IMR-90 (cell line): ENCODE measurements around the gene TXNL4A. TPM values are rescaled to one million over a fixed set of nuclear protein-coding genes. Genes with fewer than 3 reads are reported as not detected.

Experiments
- ATAC-seq: fragments of 200-7000 bp; cut with Tn5 transposase; 2 replicates; pipeline ENCODE4 v1.9.1; 2020; ENCODE audit warnings: low read depth, mild to moderate bottlenecking, moderate library complexity
- BruUV-seq: library from RNA; stranded (reverse); fragments of 400-500 nt; replicated peaks from 2 replicates; lab custom pipeline; 2021; lab: Mats Ljungman, UMichigan
- CTCF ChIA-PET: fragments of 300-600 bp; formaldehyde crosslinking; extraction: SDS; loops from one replicate; lab custom pipeline; 2021; ENCODE audit warnings: antibody characterized with exemption; lab: Yijun Ruan, JAX
- POLR2A ChIA-PET: fragments of 300-600 bp; sonication (Branson Sonifier 250); formaldehyde crosslinking; loops from one replicate; lab custom pipeline; 2022; ENCODE audit warnings: antibody characterized with exemption; ENCODE audit not compliant: unreplicated experiment; lab: Charles Lee
- DNase-seq: peaks from one replicate; pipeline ENCODE4 v3.0.0; 2013
- H2AFZ ChIP-seq: replicated peaks from 2 replicates; pipeline ENCODE3; 2013; ENCODE audit warnings: low read length, mild to moderate bottlenecking; ENCODE audit not compliant: poor library complexity
- H2AK5ac ChIP-seq: 2 replicates; pipeline ENCODE4 v1.6.1; 2013; ENCODE audit warnings: low read depth, low read length, inconsistent platforms
- H2AK9ac ChIP-seq: replicated peaks from 2 replicates; pipeline ENCODE3; 2013; ENCODE audit warnings: mild to moderate bottlenecking, low read depth, low read length, moderate library complexity; ENCODE audit not compliant: poor library complexity
- H2BK120ac ChIP-seq: 2 replicates; pipeline ENCODE4 v1.6.1; 2013; ENCODE audit warnings: low read depth, low read length, inconsistent platforms
- H2BK15ac ChIP-seq: 3 replicates; pipeline ENCODE4 v1.6.1; 2013; ENCODE audit warnings: low read depth, low read length, inconsistent platforms
- H2BK20ac ChIP-seq: 2 replicates; pipeline ENCODE4 v1.6.1; 2013; ENCODE audit warnings: low read depth, mild to moderate bottlenecking, inconsistent platforms, low read length, moderate library complexity
- H2BK5ac ChIP-seq: 2 replicates; pipeline ENCODE4 v1.6.1; 2013; ENCODE audit warnings: mild to moderate bottlenecking, low read depth, low read length, inconsistent platforms; ENCODE audit not compliant: poor library complexity, severe bottlenecking
- H3K14ac ChIP-seq: replicated peaks from 2 replicates; pipeline ENCODE4 v1.6.1; 2013; ENCODE audit warnings: low read depth, low read length, inconsistent platforms
- H3K18ac ChIP-seq: 2 replicates; pipeline ENCODE4 v1.6.1; 2013; ENCODE audit warnings: low read depth, low read length, control low read depth
- H3K23ac ChIP-seq: 2 replicates; pipeline ENCODE4 v1.6.1; 2013; ENCODE audit warnings: low read depth, low read length, inconsistent platforms
- H3K27ac ChIP-seq: 2 replicates; pipeline ENCODE4 v1.5.1; 2013; ENCODE audit warnings: mild to moderate bottlenecking, control low read depth, low read length; ENCODE audit not compliant: insufficient read depth
- H3K27me3 ChIP-seq: 2 replicates; pipeline ENCODE4 v1.6.1; 2013; ENCODE audit warnings: low read length; ENCODE audit not compliant: control insufficient read depth, insufficient read depth
- H3K36me3 ChIP-seq: 2 replicates; pipeline ENCODE4 v1.6.1; 2013; ENCODE audit warnings: low read length, mixed read lengths; ENCODE audit not compliant: control insufficient read depth, insufficient read depth
- H3K4ac ChIP-seq: 2 replicates; pipeline ENCODE4 v1.6.1; 2013; ENCODE audit warnings: low read depth, low read length, inconsistent platforms
- H3K4me1 ChIP-seq: 2 replicates; pipeline ENCODE4 v1.6.1; 2013; ENCODE audit warnings: low read length, mixed read lengths; ENCODE audit not compliant: control insufficient read depth, insufficient read depth
- H3K4me2 ChIP-seq: 2 replicates; pipeline ENCODE4 v1.6.1; 2013; ENCODE audit warnings: low read depth, mild to moderate bottlenecking, control low read depth, low read length, moderate library complexity
- H3K4me3 ChIP-seq: 2 replicates; pipeline ENCODE4 v1.5.1; 2013; ENCODE audit warnings: low read depth, mild to moderate bottlenecking, control low read depth, low read length, moderate library complexity; ENCODE audit not compliant: insufficient read depth
- H3K56ac ChIP-seq: 2 replicates; pipeline ENCODE4 v1.6.1; 2013; ENCODE audit warnings: low read length, inconsistent platforms; ENCODE audit not compliant: insufficient read depth; ENCODE audit errors: extremely low read depth
- H3K79me1 ChIP-seq, 2 experiments: 2 replicates each; pipeline ENCODE4 v1.6.1; 2013; ENCODE audit warnings: low read length in 2 of 2, inconsistent platforms in 1 of 2, low read depth in 1 of 2
- H3K9ac ChIP-seq: 2 replicates; pipeline ENCODE4 v1.6.1; 2013; ENCODE audit warnings: low read depth, low read length, control low read depth
- H3K9me1 ChIP-seq: 2 replicates; pipeline ENCODE4 v1.6.1; 2013; ENCODE audit warnings: low read length, inconsistent platforms; ENCODE audit not compliant: insufficient read depth
- H3K9me3 ChIP-seq: 2 replicates; pipeline ENCODE4 v1.6.1; 2013; ENCODE audit warnings: low read length; ENCODE audit not compliant: control insufficient read depth, insufficient read depth
- H4K20me1 ChIP-seq: 2 replicates; pipeline ENCODE4 v1.6.1; 2013; ENCODE audit warnings: low read length, inconsistent platforms; ENCODE audit not compliant: insufficient read depth
- H4K5ac ChIP-seq: 2 replicates; pipeline ENCODE4 v1.6.1; 2013; ENCODE audit warnings: mild to moderate bottlenecking, low read depth, low read length, control low read depth
- H4K8ac ChIP-seq, 2 experiments: 2 replicates each; pipeline ENCODE4 v1.6.1; 2013; ENCODE audit warnings: low read depth in 2 of 2, low read length in 2 of 2, control low read depth in 1 of 2, inconsistent platforms in 1 of 2
- H4K91ac ChIP-seq: 2 replicates; pipeline ENCODE4 v1.6.1; 2013; ENCODE audit warnings: low read depth, low read length, inconsistent platforms; ENCODE audit not compliant: insufficient read depth
- BHLHE40 ChIP-seq: fragments of 150-350 bp; IDR thresholded peaks from 2 replicates; pipeline ENCODE4 v1.6.1; 2016; ENCODE audit warnings: mild to moderate bottlenecking, low read depth, low read length
- CEBPB ChIP-seq: IDR thresholded peaks from 2 replicates; pipeline ENCODE4 v1.6.1; 2012; ENCODE audit warnings: low read depth, low read length, improper control_type of control experiment
- CHD1 ChIP-seq: IDR thresholded peaks from 2 replicates; pipeline ENCODE4 v1.6.1; 2012; ENCODE audit warnings: low read depth, low read length, improper control_type of control experiment
- CTCF ChIP-seq: conservative IDR thresholded peaks from 2 replicates; pipeline ENCODE4 v1.5.1; 2012; ENCODE audit warnings: mild to moderate bottlenecking, low read depth, low read length, improper control_type of control experiment
- FOS ChIP-seq: fragments of 150-350 bp; IDR thresholded peaks from 2 replicates; pipeline ENCODE4 v1.6.1; 2016; ENCODE audit warnings: low read depth, low read length
- MAFK ChIP-seq: IDR thresholded peaks from 2 replicates; pipeline ENCODE4 v1.6.1; 2012; ENCODE audit warnings: low read depth, low read length, improper control_type of control experiment
- MAZ ChIP-seq: IDR thresholded peaks from 2 replicates; pipeline ENCODE4 v1.6.1; 2012; ENCODE audit warnings: low read depth, mild to moderate bottlenecking, low read length, improper control_type of control experiment, moderate library complexity, borderline replicate concordance
- MXI1 ChIP-seq: IDR thresholded peaks from 2 replicates; pipeline ENCODE4 v1.6.1; 2012; ENCODE audit warnings: low read depth, mild to moderate bottlenecking, low read length, moderate library complexity, borderline replicate concordance
- NFE2L2 ChIP-seq: fragments of 150-350 bp; IDR thresholded peaks from 2 replicates; pipeline ENCODE4 v1.6.1; 2016; ENCODE audit warnings: low read depth, mild to moderate bottlenecking, low read length
- RAD21 ChIP-seq: IDR thresholded peaks from 2 replicates; pipeline ENCODE4 v1.6.1; 2012; ENCODE audit warnings: low read length, improper control_type of control experiment
- RFX5 ChIP-seq: IDR thresholded peaks from 2 replicates; pipeline ENCODE4 v1.8.0; 2012; ENCODE audit warnings: low read depth, mild to moderate bottlenecking, low read length, moderate library complexity
- USF2 ChIP-seq: fragments of 150-350 bp; IDR thresholded peaks from 2 replicates; pipeline ENCODE4 v1.6.1; 2017; ENCODE audit warnings: mild to moderate bottlenecking, antibody characterized with exemption, low read length, low read depth
- WGBS, 2 experiments: methylation state at CpG; one replicate each; pipeline versions ENCODE4 v1.1.5 to v1.1.7; 2013; ENCODE audit warnings: missing lambda C conversion rate in 2 of 2; ENCODE audit not compliant: insufficient read length in 1 of 2; ENCODE audit errors: extremely low coverage in 2 of 2; 5-methylcytosine and 5-hydroxymethylcytosine counted together
- dilution Hi-C: fragments of 300-500 bp; cut with HindIII; formaldehyde crosslinking; loops from one replicate; pipeline ENCODE4 v1.14.3; 2018; ENCODE audit warnings: low sequenced_read_pairs; ENCODE audit not compliant: unreplicated experiment
- in situ Hi-C: fragments of 300-500 bp; cut with MboI; formaldehyde crosslinking; loops from 3 replicates; pipeline ENCODE4 v1.14.3; 2019; ENCODE audit warnings: low sequenced_read_pairs, inconsistent platforms, mixed read lengths
- intact Hi-C: fragments of 100-400 bp; cut with micrococcal nuclease; formaldehyde crosslinking; loops from 2 replicates; pipeline ENCODE4 v1.10.0; 2022
- polyA plus RNA-seq, 3 experiments: library from polyadenylated mRNA; depleted of rRNA; stranded (reverse); fragments of >200 nt; gene quantifications; 2 replicates each; pipeline ENCODE4 v1.2.3, GENCODE V29; 2012; ENCODE audit warnings: low replicate concordance in 1 of 3
- total RNA-seq: library from RNA; depleted of rRNA; stranded (reverse); fragments of >200 nt; gene quantifications from 2 replicates; pipeline ENCODE4 v1.2.3, GENCODE V29; 2012

The TXNL4A gene
- total and polyA plus RNA-seq, 2 of the 4 experiments (the other 2 are of a cell fraction): 38.7 to 103 TPM

GRCh38 chr18:79943608-79944125, 44.7 kb downstream of the TXNL4A start:
- no peak overlapping the region for H3K23ac ChIP-seq
- no peak overlapping the region for H2BK15ac ChIP-seq
- H3K4me3 ChIP-seq: no peak overlapping the region
- no peak overlapping the region for H3K14ac ChIP-seq
- H3K27ac ChIP-seq: no peak overlapping the region
- H3K9me1 ChIP-seq: peaks cover 11% of the 10 kb centered on the region
- no peak overlapping the region for H3K18ac ChIP-seq
- no peak overlapping the region for H2BK20ac ChIP-seq
- H4K20me1 ChIP-seq: peaks cover 76% of the 10 kb centered on the region
- CTCF ChIA-PET: interaction anchor here (0.8 kb wide), 1 partner anchor 63 kb away, joined by 3 read pairs; no protein-coding TSS in a partner anchor
- peaks cover 15 to 87% of the 10 kb centered on the region in 2 experiments; a peak in 3 of 4 replicates for H3K79me1 ChIP-seq
- peaks cover 52% of the 10 kb centered on the region for H3K36me3 ChIP-seq
- dilution Hi-C loops (no loop called here), intact Hi-C loops (no loop called here), in situ Hi-C loops (no loop called here)
- TF ChIP-seq CEBPB (no peak), NFE2L2 (no peak), CTCF (no peak), USF2 (no peak), RAD21 (no peak), CHD1 (no peak), BHLHE40 (no peak), MAZ (no peak), RFX5 (no peak), MAFK (no peak), FOS (no peak), MXI1 (no peak)
- H3K27me3 ChIP-seq: no peaks in the 10 kb centered on the region
- H3K4ac ChIP-seq: no peak overlapping the region
- no peak overlapping the region for H4K91ac ChIP-seq
- 96% methylated on average over 5 of the region's 20 CpGs; no CpG with 5 or more reads in 1 of the 2 experiments for WGBS, 2 experiments
- DNase-seq (no peak), ATAC-seq (no peak)
- H4K5ac ChIP-seq: no peak overlapping the region
- H3K56ac ChIP-seq: no peak overlapping the region
- no peak overlapping the region for H3K4me2 ChIP-seq
- H2AFZ ChIP-seq: no peak overlapping the region
- H3K9ac ChIP-seq: no peak overlapping the region
- no peak overlapping the region for H2BK5ac ChIP-seq
- H2AK5ac ChIP-seq: no peak overlapping the region
- H3K9me3 ChIP-seq: no peaks in the 10 kb centered on the region
- peaks cover 7% of the 10 kb centered on the region; the same call in 1 of the 2 replicates for H3K4me1 ChIP-seq
- no TSS peak for BruUV-seq
- H4K8ac ChIP-seq: no peak overlapping the region
- H2BK120ac ChIP-seq: no peak overlapping the region
- POLR2A ChIA-PET: no interaction called here
- H2AK9ac ChIP-seq: no peak overlapping the region
